ENCODE results near the gene STAB2.

Gene STAB2

DNA sequence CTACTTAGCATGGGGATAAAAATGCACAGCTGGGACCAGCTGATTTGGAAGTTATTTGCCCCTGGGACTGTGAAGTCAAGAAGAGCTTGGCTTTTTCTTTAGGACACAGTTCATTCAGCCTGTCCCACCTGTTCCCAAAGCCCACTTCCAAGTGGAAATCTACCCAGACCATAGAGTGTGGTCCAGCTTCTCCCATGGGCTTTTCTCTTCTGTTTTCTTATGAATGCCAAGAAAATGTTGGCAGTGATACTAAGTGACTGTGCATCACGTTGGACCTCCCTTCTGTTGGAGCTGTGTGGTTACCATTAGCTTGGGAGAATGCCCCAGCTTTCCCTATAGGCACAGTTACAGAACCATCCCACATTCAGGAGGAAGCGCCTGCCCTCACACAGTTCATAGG, 164.5 kb downstream of the STAB2 start:
- no peak for DNase-seq

DNA sequence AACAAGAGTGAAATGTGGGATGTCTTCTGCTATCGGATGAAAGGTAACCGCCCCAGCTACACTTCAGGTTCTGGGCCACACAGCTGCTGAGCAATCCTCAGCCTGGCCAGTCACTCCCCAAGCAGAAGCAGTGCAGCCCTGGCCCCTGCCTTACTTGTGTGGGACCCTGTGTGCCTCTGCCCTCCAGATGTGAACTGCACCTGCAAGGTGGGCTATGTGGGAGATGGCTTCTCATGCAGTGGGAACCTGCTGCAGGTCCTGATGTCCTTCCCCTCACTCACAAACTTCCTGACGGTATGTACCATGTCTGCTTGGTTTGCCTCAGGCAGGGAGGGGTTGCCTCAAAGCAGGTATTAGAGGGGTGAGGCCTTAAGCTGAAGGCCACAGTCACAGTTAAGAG, 168.4 kb downstream of the STAB2 start:
- DNase-seq: no peak

DNA sequence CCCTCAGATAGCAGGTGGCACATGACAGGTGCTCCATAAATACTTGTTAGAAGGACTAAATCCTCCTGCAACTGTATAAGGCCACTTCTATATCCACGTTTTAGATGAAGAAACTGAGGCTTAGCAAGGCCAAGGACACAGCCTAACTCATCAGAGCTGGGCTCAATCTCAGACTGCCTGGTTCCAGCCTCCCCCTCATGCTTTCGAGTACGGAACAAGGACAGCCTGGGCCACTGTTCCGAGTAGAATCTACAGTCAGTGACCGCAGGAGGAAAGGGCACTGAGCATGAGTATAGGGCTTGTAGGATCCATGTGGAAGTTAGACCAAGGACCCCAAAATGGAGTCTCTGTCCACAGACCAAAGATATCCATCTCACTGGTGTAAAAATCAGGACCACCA, 169.4 kb downstream of the STAB2 start:
- DNase-seq: no peak

DNA sequence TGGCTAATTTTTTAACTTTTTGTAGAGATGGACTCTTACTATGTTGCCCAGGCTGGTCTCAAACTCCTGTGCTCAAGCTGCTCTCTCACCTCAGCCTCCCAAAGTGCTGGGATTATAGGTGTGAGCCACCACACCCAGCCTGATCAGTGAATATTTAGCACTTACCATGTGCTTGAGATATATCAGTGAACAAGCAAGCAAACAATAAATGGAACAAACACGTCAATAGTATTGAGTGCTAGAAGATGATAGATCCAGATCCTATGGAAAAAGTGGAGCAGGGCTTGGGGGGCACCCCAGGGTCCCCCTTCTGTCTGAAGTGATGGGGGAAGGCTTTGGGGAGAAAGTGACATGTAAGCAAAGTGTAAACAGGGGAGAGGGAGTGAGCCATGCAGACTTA, 170.2 kb downstream of the STAB2 start:
- no peak for DNase-seq

DNA sequence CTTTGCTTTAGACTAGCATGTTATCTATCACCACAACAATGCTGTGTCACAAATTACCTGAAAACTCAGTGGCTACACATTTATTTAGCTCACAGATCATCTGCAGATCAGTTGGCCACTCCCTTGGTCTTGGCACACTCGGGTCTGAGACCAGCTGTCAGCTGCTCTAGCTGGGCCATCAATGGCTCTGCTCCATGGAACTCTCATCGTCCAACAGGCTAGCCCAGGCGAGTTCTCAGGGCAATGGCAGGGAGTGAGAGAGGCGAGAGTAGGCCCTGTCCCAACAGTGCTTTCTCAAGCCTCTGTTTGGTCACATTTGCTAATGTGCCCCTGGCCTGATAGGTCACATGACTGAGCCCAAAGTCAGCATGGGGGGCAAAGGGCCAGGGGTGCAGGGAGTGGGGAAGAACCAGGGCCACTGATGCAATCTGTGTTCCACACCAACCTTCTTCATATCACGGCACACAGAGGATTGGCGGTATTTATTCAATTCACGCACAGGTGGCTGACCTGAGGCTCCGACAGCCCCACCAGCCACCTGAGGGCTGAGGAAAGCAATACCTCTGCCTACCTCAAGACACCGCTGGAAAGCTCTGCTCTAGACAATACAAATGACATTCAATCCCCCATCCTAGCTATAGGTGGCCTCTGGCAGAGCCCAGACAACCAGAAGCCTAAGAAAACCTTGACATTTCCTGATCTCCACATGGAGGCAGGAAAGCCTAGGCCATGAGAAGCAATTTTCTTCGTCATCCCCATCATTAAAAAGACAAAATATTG, 171.4 kb downstream of the STAB2 start:
- DNase-seq: no peak

DNA sequence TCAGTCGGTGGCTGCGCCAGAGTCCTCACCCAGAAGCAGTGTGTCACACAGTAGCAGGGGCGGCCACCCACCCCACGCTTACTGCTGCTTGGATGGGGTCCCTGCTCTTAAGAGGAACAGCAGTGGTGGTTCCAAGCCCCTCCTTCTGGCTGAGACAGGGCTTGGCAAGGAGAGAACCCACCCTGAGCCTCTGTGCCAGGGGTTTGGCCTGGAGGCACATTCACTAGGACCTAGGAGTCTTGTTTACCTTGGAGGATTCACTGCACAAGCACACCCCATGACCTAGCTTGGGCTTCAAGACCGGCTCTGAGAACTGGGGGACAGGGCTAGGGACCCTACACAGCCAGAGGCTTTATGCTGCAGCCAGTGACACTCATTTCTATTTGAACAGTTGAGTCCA, 175.4 kb downstream of the STAB2 start:
- no peak for DNase-seq

DNA sequence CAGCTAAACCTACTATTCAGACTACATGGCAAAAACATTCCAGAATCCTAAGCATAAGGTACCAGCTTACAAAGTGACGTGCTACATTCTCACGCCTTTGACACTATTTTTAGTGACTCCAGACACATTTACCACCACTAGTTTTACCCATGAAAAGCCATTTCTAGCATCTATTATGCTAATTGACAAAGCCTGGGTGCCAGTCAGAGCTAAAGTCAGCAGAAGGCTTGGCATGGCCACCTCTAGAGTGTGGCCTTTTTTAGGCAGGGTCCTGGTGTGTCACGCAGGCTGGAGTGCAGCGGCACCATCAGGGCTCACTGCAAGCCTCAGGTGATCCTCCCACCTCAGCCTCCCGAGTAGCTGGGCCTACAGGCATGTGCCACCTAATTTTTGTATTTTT, 178.2 kb downstream of the STAB2 start:
- DNase-seq: no peak

DNA sequence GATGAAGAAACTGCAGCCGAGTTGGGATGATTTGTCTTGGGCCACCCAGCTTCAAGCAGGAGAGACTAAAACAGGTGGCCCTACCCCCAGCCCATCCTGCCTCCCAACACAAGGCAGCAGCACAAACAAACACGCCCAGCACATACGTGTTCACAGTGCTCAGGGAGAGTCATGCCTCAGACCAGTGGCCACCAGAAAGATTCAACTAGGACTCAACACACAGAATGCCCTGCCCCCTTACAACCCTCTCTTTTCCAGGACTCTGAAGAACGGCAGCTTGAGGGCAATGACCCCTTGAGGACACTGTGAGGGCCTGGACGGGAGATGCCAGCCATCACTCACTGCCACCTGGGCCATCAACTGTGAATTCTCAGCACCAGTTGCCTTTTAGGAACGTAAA, 179.0 kb downstream of the STAB2 start:
- DNase-seq: no peak

DNA sequence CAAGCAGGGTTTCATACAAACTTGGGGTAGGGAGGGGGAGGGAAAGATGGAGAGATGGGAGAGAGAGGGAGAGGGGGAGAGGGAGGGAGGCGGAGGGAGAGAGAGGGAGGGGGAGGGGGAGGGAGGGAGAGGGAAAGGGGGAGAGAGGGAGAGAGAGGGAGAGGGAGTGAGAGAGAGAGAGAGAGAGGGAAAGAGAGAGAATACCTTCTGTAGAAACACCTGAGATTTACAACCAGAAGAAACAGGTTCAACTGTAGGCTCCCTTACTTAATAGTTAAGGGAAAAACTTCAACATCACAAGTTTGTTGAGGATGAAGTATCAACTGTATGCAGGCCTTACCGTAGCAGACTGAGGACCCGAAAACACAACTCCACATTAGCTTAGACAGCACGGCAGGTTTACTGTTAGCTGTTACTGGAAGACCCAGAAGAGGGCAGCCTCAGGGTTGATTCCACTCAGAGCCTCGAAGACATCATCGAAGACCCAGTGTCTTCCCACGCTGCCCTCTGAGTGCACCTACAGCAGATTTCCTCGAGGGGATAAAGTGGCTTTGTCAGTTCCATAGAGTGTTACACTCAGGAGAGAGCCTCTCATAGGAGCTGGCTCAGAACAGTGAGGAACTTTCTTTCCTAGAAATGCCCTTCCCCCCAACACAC, 181.5 kb downstream of the STAB2 start:
- no peak for DNase-seq

DNA sequence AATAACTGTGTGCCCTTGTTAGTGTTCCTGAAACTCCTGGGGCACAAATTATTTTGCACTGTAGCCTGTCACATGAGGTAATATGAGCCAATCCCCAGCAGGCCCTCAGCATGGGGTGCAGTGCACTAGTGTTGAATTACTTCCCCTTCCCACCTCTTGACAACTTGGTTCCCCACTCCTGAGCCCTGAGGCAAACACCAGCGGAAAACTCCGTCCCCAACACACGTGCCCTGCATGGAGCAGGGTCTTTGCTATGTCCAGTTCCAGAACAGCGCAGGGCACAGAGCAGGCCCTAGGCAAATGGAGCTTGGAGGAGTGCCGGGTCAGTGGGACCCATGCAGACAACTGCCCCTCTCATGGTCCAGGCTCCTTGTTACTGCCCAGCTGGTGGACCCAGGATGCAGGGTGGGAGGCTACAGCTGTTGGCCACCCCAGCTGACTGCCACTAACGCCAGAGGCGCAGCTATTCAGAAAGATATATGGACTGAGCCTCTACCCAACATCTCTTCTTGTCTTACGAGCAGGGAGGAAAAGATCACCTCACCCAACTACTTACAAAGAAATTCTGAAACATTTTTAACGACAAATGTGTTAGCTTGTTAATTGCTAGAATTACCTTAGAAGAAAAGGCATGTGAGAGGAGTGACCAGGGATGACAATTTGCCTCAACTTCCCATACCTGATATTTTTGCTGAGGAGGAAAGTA, 182.3 kb downstream of the STAB2 start:
- DNase-seq: no peak

DNA sequence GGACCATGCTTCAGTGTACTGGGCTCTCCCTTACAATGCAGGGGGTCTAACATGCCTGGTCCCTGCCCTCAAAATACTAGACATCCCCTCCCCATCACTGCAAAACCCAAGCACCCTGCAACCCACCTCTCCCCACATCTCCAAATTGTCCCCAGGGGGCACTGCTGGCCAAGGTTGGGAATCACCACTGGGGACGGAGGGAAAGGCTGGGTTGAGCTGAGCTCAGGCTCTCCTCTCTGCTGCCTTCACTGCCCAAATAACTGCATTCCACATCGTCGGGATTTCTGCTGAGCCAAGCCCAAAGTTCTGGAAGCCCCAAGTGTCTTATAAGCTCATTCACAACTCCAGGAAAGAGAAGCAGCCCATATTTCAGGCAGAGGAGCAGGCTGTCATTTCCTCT, 184.4 kb downstream of the STAB2 start:
- no peak for DNase-seq

DNA sequence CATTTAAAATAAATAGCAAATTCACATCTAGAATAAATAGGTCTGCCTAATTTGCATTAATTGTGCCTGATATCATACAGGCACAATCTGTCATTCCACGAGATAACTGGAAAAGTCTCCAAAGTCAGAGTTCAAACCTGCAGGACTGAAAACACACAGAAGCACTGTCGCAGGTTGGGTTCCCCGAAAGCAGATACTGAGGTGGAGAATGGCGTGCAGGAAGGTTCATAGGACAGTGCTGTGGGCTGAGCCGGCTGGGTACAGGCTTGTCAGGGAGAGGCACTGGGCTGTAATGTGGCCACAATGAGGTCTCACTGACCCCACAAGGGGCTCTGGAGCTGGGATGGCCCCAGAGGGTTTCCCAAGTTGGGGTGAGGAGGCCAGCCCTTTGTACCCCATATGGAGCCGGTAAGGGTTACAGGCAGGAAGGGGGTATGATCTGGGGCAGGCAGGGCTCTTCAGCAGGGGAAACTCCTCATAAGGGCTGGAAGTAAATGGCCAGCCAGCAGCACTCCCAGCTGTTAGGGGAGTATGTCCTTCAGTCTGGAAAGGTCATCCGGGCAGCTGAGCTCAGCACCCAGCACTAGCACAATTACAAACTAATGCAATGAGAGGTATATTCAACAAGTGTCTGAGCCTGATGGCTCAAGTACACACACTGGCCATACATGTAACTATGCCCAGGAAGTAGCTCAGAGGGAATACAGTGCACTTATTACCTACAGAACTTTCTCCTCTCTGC, 185.5 kb downstream of the STAB2 start:
- DNase-seq: no peak

DNA sequence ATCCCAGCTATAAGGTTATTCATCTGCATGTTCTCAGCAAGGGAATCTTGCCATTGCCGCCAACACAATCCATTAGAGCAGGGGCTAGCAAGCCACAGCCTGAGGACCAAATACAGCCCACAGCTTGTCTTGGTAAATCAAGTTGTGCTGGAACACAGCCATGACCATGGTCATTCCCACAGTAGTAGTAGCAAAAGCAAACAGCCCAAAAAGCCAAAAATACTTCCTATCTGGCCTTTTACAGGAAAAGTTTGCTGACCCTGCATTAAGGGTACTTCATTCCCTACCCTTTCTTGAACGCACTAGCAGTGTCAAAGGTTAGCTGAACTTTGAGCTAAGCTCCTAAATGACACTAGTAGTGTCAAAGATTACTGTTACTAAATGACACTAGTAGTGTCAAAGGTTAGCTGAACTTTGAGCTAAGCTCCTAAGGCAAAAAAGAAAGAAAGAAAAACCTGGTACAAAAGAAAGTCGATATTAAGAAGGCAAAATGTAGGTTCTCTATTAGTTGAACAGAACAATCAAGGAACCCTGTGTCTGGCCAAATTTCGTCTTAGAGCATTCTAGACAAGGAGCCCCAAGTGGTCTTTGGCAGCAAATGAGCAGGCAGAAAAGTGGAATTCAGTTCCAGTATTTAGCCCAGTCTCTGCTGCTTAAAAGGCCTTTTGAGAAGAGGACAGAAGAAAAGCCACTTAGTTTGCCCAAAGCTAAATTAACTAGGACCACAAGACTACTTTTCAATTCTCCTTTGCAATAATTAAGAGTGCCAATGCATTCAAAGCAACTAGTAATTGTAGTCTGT, 186.2 kb downstream of the STAB2 start:
- DNase-seq: no peak

DNA sequence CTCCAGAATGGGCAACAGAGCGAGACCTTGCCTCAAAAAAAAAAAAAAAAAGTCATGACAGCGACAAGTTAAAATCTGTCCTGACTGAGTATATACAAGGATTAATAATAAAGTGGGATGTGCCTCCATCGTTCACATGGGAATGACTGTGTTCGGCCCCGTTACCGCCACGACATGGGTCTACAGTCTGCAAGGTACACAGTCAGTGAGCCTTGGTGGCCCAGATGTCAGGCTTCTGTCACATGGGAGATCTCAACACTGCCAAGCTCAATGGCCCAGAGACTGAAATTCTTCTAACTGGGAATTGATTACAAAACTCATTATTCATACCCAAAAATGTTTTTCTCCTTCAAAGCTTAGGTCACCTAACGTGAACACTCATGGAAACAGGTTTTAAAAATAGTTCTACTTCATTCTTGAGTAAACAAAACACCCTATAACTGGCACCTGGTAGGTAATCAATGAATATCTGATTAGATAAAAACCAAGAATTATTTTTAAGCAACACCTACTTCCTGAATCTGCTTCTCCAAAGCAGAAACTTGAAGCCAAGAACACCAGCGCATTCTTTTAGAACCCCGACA, 188.0 kb downstream of the STAB2 start:
- DNase-seq: no peak

DNA sequence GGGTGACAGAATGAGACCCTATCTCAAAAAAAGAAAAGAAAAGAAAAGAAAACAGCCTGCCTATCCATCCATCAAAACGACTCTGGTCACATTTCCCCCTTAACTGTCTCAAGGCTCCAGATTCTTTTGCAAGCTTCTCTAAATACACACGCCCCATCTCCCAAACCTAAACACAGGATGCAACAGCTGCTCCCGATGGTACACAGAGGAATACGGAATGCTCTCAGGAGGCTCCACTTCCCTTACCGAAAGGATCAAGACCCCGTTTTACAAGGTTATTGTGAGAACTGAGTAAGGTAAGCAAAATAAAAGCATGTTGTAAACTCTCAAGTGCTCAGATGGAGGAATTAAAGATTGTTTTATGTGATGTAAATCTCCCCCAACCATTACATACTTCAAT, 191.7 kb downstream of the STAB2 start:
- no peak for DNase-seq

DNA sequence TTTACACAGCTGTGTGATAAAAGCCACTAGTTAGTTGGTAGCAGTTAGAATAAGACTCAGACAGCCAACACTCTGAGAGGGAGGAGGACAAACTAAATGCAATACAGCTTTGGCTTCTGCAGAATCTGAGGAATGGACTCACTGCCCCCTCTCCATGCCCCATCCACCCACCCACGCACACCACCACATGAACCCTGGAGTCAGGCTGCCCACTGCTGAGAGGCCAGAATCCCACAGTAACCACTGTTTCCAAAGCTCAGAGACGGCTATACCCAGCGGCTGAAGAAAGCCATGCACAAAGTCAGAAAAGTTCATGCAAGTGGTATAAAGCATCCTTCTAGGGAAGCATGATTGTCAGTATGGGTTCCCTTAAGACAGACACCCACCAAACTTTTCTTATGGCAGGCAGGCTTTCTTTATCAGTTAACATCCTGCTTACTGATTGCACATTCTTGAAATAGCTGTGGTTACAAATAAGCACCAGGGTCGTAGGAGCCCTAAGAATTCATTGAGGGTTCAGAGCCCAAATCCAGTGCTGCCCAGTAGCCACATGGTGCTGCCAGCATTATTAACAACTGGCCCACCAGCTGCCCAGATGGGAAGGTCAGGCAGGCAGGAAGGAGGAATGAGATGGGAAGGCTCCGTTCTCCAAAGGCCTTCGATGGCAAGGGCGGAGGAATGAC, 192.5 kb downstream of the STAB2 start:
- no peak for DNase-seq

DNA sequence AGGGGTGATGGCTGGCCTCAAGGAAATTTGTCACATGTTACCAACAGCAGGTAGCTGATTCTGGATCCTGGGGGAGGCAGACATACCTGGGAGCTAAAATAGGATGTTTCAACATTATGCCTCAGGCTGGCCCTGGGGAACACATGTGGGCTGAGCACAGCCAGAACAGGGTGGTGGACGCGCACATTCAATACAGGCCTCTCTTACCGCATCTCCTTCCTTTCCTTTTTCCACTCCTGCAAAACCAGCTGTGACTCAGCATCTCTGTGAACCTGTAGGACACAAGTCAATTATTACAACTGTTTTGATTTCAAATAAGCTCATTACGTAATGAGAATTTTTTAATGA, 193.0 kb downstream of the STAB2 start:
- DNase-seq: no peak

DNA sequence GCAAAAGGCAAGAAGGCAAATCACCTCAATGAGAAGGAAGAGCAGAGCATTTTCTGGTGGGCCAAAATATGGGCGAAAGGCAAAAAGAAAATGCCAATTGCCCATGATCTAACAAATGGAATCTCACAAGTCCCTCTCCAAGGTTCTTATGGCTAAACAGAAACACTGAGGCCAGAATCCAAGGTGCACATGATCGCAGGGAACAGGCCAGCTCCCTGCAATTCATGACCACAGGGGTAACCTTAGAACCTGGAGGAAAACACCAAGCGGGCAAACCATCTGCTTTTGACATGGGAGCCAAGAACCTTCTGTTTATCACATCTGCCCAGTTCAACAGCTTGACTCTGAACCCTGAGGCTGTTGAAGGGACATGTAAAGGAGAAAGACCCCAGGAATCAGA, 193.9 kb downstream of the STAB2 start:
- no peak for DNase-seq

DNA sequence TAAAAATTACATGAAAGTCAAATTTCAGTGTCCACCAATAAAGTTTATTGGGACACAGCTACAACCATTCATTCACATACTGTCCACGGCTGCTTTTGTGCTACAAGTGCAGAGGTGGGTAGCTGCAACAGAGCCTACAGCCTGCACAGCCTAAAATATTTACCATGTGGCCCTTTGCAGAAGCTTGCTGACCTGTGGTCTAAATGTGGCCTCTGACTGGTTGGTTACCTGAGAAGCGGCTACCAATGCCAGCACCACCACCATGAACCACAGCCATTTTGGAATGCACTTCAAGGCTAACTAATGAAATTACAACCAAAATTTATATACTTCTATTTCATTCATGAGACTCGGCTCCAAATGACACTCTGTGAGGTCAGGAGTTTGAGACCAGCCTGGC, 195.3 kb downstream of the STAB2 start:
- DNase-seq: no peak

DNA sequence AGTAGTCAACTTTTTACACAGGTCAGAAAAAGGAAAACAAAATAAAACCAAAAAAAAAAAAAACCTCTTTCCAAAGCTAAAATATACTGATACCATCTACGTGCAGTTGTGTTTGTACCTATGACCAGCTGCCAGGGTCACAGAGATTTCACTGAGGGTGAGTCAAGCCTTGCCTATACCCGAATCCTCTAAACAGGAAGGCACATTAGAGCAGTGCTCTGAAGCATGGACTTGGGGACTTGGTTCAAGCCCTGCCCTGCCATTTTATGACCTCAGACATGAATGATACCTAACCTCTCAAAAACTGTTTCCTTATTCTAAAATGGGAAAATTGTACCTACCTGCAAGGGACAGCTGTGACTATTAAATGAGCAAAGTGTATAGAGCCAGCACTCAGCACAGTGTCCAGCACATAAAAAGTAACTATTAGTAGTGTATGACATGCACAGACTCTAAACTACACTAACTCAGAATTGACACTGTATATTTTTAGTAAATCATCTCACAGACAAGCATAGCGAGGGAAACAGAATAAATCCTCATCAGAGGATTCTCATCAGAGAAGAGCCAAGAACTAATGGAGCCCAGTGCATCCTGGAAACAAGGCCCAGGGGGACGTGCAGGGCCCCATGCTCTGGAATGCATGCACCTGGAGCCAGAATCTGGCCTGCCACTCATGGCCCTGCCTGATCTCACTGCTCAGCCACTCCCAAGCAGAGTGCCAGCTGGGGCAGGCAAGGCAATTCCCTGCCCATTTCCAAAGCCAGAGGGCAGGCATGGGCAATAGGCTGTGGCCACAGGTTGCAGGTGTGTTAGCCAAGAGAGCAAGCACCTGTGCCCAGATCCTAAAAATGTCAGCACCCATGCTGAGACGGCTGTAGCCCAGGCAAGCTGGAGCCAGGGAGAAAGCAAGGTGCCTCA, 196.9 kb downstream of the STAB2 start:
- no peak for DNase-seq

Measured in CD4-positive, alpha-beta T cell treated with Interleukin-4 for 4 hours (primary cell).